ENCODE measurements around the gene DNAI2. TPM values are rescaled to one million over a fixed set of nuclear protein-coding genes. Genes with fewer than 3 reads are reported as not detected.

Gene DNAI2
- total and polyA plus RNA-seq, 9 of the 15 experiments (the other 6 are each of a cell fraction or from before 2014, with no cell fraction given), result not detected

GRCh38 chr17:74235040-74235581, 38.9 kb upstream of the DNAI2 start (continued):
- TF ChIP-seq MGA (IDR thresholded peaks at IDR 0.05) (no peak), RREB1 (CRISPR knock-in tag; IDR thresholded peaks at IDR 0.05) (0 out of 2 replicates have a peak, but pooled peaks have one; percentile 39), MTA3 (IDR thresholded peaks at IDR 0.05; ENCODE audit: borderline replicate concordance) (0 out of 2 replicates have a peak, but pooled peaks have one; percentile 32), TCF3 (CRISPR knock-in tag; IDR thresholded peaks at IDR 0.05) (peak; percentile 55), DPF2 (IDR thresholded peaks at IDR 0.05) (peak; percentile 24; the same call in 1 of the 2 replicates)
- TF ChIP-seq, protein P1, sequence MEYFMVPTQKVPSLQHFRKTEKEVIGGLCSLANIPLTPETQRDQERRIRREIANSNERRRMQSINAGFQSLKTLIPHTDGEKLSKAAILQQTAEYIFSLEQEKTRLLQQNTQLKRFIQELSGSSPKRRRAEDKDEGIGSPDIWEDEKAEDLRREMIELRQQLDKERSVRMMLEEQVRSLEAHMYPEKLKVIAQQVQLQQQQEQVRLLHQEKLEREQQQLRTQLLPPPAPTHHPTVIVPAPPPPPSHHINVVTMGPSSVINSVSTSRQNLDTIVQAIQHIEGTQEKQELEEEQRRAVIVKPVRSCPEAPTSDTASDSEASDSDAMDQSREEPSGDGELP (CRISPR knock-in tag; IDR thresholded peaks at IDR 0.05; ENCODE audit: borderline replicate concordance), result peak; percentile 39; the same call in 1 of the 2 replicates
- TF ChIP-seq, protein P2, sequence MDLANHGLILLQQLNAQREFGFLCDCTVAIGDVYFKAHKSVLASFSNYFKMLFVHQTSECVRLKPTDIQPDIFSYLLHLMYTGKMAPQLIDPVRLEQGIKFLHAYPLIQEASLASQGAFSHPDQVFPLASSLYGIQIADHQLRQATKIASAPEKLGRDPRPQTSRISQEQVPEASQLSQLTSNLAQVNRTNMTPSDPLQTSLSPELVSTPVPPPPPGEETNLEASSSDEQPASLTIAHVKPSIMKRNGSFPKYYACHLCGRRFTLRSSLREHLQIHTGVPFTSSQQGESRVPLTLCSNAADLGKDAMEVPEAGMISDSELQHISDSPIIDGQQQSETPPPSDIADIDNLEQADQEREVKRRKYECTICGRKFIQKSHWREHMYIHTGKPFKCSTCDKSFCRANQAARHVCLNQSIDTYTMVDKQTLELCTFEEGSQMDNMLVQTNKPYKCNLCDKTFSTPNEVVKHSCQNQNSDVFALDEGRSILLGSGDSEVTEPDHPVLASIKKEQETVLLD (IDR thresholded peaks at IDR 0.05), result peak; percentile 16; the same call in 1 of the 2 replicates

Data from K562 (cell line).